Sigmoid colon (tissue), 7 donors: Measurements from ENCODE around the gene CXorf49. TPM values are rescaled to one million over a fixed set of nuclear protein-coding genes. Genes with fewer than 3 reads are reported as not detected.
"Not testable (repeated sequence)": the region's sequence is repeated elsewhere in the genome, so short reads cannot be mapped to it uniquely, and the experiment has no call there.

Experiments used
- DNase-seq: peaks from one replicate; pipeline ENCODE4 v3.0.0-alpha.2; 2019
- H3K27ac ChIP-seq, 4 donors: fragments of 200-600 bp; sonication (generic); one replicate each; pipeline ENCODE4 v1.5.1; 2016 to 2019; ENCODE audit warnings: mild to moderate bottlenecking in 1 of 4
- H3K27me3 ChIP-seq, 3 donors: fragments of 200-600 bp; sonication (generic); one replicate each; pipeline ENCODE4 v1.5.1; 2019; ENCODE audit warnings: mild to moderate bottlenecking in 1 of 3
- H3K36me3 ChIP-seq, 4 donors: fragments of 200-600 bp; sonication (generic); one replicate each; pipeline ENCODE4 v1.5.1; 2016 to 2019
- H3K4me1 ChIP-seq, 4 donors: fragments of 200-600 bp; sonication (generic); one replicate each; pipeline ENCODE4 v1.5.1; 2017 to 2019
- H3K4me3 ChIP-seq, 4 donors: fragments of 200-600 bp; sonication (generic); one replicate each; pipeline ENCODE4 v1.5.1; 2017 to 2019; ENCODE audit warnings: mild to moderate bottlenecking in 2 of 4, moderate library complexity in 1 of 4
- H3K9me3 ChIP-seq, 4 donors: fragments of 200-600 bp in 3 of 4; sonication (generic) in 3 of 4; one replicate each; pipeline versions ENCODE4 v1.5.1 to v1.6.1; 2013 to 2019
- EP300 ChIP-seq, 4 donors: sonication (generic); formaldehyde crosslinking; IDR thresholded peaks; one replicate each; pipeline ENCODE4 v1.6.1; 2017; ENCODE audit warnings: antibody characterized with exemption in 4 of 4
- POLR2A ChIP-seq, 2 donors: fragments of 450-650 bp; IDR thresholded peaks; one replicate each; pipeline ENCODE4 v1.6.1; 2016; ENCODE audit warnings: antibody characterized with exemption in 2 of 2, mild to moderate bottlenecking in 2 of 2, moderate library complexity in 2 of 2
- POLR2AphosphoS5 ChIP-seq, 4 donors: sonication (generic); formaldehyde crosslinking; IDR thresholded peaks; one replicate each; pipeline ENCODE4 v1.6.1; 2017; ENCODE audit warnings: antibody characterized with exemption in 4 of 4
- WGBS, 2 donors: extraction: QIAGEN DNeasy Blood & Tissue Kit; methylation state at CpG; one replicate each; pipeline ENCODE4 v1.1.7; 2013; 5-methylcytosine and 5-hydroxymethylcytosine counted together
- intact Hi-C: fragments of 100-400 bp; cut with DNase I; formaldehyde crosslinking; loops from one replicate; pipeline ENCODE4 v1.15.1; 2023
- polyA plus RNA-seq, 3 donors: library from polyadenylated mRNA; stranded (reverse); fragments of 200-250 nt; gene quantifications; one replicate each; pipeline ENCODE4 v1.2.3, GENCODE V29; 2013
- total RNA-seq, 4 donors: library from RNA; depleted of rRNA; stranded (reverse); fragments of >200 nt; gene quantifications; one replicate each; pipeline ENCODE4 v1.1.0, GENCODE V29; 2016
- TF ChIP-seq, protein P1 (sequence below), 4 experiments: fragments of 450-650 bp in 3 of 4; fragments of 200-600 bp in 1 of 4; IDR thresholded peaks; one replicate each; pipeline ENCODE4 v1.5.1; 2016 to 2019; ENCODE audit warnings: antibody characterized with exemption in 4 of 4, mild to moderate bottlenecking in 3 of 4, moderate library complexity in 2 of 4
- donor health status: healthy with polysubstance abuse.
- donor health status: Bipolar disorder and iron deficiency.
- donor health status: healthy.

CXorf49 gene
- total and polyA plus RNA-seq, 7 donors, result not detected

DNA sequence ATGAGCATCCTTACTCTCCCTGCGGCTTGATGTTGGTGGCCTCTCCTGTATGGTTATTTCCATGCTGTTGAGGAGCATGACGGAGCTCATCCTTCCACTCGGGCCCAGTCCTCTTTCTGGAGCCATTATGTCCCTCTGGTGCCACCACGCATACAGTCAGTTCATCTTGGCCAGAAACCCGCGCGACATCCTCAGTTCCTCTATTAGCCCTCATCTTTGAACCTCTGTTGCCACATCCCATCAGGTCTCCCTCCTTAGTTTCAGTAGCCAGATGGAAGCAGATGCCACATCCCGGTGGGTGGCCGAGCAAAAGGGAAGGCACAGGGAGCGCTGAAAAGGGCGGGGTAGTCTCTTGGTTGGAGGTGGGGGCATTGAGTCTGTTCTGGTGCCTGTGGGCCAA lies 46.1 kb downstream of the CXorf49 start:
- H3K4me3 ChIP-seq, result no peak overlapping the region
- no peaks in the 10 kb centered on the region for H3K36me3 ChIP-seq
- DNase-seq, result no peak
- no peak overlapping the region for H3K27ac ChIP-seq
- intact Hi-C loops, result no loop called here
- TF ChIP-seq EP300 (IDR thresholded peaks at IDR 0.05) (no peak), POLR2AphosphoS5 (IDR thresholded peaks at IDR 0.05) (no peak), POLR2A (IDR thresholded peaks at IDR 0.05) (no peak)
- TF ChIP-seq, protein P1, sequence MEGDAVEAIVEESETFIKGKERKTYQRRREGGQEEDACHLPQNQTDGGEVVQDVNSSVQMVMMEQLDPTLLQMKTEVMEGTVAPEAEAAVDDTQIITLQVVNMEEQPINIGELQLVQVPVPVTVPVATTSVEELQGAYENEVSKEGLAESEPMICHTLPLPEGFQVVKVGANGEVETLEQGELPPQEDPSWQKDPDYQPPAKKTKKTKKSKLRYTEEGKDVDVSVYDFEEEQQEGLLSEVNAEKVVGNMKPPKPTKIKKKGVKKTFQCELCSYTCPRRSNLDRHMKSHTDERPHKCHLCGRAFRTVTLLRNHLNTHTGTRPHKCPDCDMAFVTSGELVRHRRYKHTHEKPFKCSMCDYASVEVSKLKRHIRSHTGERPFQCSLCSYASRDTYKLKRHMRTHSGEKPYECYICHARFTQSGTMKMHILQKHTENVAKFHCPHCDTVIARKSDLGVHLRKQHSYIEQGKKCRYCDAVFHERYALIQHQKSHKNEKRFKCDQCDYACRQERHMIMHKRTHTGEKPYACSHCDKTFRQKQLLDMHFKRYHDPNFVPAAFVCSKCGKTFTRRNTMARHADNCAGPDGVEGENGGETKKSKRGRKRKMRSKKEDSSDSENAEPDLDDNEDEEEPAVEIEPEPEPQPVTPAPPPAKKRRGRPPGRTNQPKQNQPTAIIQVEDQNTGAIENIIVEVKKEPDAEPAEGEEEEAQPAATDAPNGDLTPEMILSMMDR (IDR thresholded peaks at IDR 0.05), result no peak
- H3K4me1 ChIP-seq, result no peaks in the 10 kb centered on the region
- no peaks in the 10 kb centered on the region for H3K27me3 ChIP-seq
- WGBS, 2 donors, result 91 to 92% methylated on average over 11 of the region's 11 CpGs
- H3K9me3 ChIP-seq, result no peaks in the 10 kb centered on the region

DNA sequence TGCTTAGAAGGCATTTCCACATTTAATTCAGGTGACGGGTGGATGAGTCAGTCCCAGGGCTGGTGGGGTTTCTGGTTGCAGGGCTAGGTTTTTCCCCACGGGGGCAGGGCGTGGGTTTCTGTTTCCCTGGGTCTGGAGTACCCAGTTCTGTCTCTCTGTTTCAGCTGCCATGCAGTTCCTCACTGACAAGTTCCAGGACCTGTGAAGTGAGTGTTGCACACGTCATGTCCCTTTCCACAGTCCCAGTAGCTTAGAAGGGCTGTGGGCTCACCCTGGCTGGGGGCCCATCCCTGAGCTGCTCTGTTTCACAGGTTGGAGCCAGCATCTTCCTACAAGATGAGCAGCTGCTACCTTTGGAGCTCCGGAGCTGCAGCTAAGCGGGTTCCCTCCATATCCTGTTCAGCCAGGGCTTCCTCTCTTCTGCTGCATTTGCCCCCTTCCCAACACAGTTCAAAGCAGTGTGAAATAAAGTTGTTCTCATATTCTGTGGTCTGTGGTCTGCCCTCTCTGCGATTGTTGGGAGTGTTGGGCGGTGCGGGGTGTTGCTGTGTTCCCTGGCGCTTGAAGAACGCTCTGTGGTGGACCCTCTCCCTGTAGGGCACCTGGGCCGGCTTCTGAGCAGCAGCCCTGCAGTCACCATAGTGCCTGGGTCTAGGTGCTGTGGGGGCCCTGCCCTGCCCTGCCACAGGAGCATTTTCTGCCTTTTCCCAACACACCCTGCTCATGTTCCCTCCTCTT lies 46.9 kb downstream of the CXorf49 start:
- Histone ChIP-seq H3K9me3 (no peaks in the 10 kb centered on the region), H3K36me3 (no peaks in the 10 kb centered on the region), H3K27ac (no peak overlapping the region), H3K27me3 (no peaks in the 10 kb centered on the region), H3K4me3 (no peak overlapping the region), H3K4me1 (no peaks in the 10 kb centered on the region)
- no peak for DNase-seq
- TF ChIP-seq POLR2AphosphoS5 (IDR thresholded peaks at IDR 0.05), result no peak
- intact Hi-C loops, result no loop called here
- 51 to 68% methylated on average over 12 of the region's 12 CpGs for WGBS, 2 donors

DNA sequence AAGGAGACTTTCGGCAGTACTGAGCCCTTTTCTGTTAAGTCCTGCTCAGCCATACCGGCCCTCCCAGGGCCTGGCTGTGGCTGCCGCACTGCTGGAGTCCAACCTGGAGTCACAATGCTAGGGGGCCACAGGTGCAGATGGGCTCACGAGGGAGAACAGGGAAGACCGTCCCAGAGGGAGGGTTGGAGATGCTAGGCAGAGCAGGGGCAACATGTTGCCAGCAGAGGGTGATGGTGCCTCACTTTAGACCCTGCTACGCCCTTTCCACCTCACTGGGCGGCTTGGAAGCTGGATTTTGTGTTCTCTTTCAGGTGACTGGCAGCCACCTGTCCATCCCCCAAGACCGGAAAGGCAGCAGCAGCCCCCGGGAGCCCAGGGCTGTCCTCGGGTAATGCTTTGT lies 48.1 kb downstream of the CXorf49 start:
- TF ChIP-seq, protein P1 (IDR thresholded peaks at IDR 0.05), result peak in 2 of 4 experiments; percentile 32 to 35
- WGBS, 2 donors, result 22 to 24% methylated on average over 10 of the region's 10 CpGs

DNA sequence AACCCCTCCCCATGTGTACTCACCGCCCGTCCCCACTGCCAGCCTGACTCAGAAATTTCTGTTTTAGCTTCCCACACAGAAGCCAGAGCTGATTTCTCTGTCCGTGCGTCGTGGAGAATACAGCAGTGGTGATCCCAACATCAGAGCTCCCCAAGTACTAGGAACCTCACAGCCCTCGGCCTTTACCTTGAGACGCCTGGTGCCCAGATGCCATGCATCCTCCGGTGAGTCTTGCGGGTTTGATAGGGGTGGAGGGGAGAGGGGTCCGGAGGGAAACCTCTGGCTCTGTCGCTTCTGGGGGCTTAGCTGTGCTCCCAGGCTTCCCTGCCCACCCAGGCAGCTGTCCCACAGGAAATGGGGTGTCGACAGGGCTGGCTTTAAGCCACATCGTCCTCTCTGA lies 48.6 kb downstream of the CXorf49 start:
- Histone ChIP-seq H3K4me3 (no peak overlapping the region), H3K27ac (no peak overlapping the region), H3K9me3 (no peaks in the 10 kb centered on the region), H3K4me1 (no peaks in the 10 kb centered on the region), H3K27me3 (no peaks in the 10 kb centered on the region), H3K36me3 (no peaks in the 10 kb centered on the region)
- no peak for DNase-seq
- WGBS, 2 donors, result 68 to 72% methylated on average over 13 of the region's 13 CpGs
- intact Hi-C loops, result no loop called here
- TF ChIP-seq POLR2A (IDR thresholded peaks at IDR 0.05) (no peak), EP300 (IDR thresholded peaks at IDR 0.05) (no peak), POLR2AphosphoS5 (IDR thresholded peaks at IDR 0.05) (no peak)
- TF ChIP-seq, protein P1 (IDR thresholded peaks at IDR 0.05), result no peak

More for the DNA sequence above, 48.1 kb downstream of the CXorf49 start:
- H3K36me3 ChIP-seq, H3K4me1 ChIP-seq, H3K4me3 ChIP-seq, DNase-seq, H3K27ac ChIP-seq, H3K9me3 ChIP-seq, H3K27me3 ChIP-seq, intact Hi-C loops: not testable (repeated sequence)

DNA sequence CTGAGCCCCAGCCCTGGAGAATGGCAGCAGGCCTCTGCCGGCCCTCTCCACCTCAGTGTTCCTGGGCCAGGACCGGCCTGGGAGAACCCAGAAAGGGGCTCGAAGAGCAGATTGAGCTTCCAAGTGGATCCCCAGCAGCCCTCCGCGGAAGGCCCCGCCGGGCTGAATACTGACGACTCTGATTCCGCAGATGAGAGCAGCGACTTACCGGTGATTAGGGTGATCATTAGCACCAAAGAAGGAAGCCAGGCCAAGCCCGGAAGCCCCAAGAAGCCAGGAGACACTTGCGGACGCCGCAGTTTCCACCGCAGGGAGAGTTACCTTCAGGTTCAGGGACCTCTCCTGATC lies 49.9 kb downstream of the CXorf49 start:
- Histone ChIP-seq H3K27ac (no peak overlapping the region), H3K4me3 (no peak overlapping the region), H3K4me1 (no peaks in the 10 kb centered on the region), H3K36me3 (no peaks in the 10 kb centered on the region), H3K27me3 (no peaks in the 10 kb centered on the region), H3K9me3 (no peaks in the 10 kb centered on the region)
- intact Hi-C loops, result no loop called here
- 94 to 95% methylated on average over 16 of the region's 16 CpGs for WGBS, 2 donors
- DNase-seq, result no peak
- TF ChIP-seq POLR2A (IDR thresholded peaks at IDR 0.05), result no peak
- no peak for TF ChIP-seq POLR2AphosphoS5 (IDR thresholded peaks at IDR 0.05)
- TF ChIP-seq EP300 (IDR thresholded peaks at IDR 0.05), result no peak
- TF ChIP-seq, protein P1 (IDR thresholded peaks at IDR 0.05), result no peak
